GM12865 (cell line): ENCODE measurements around the gene CTNNBL1.

Experiments used
- DNase-seq: peaks from one replicate; pipeline ENCODE4 v3.0.0; 2010; ENCODE audit warnings: low read depth
- H3K4me3 ChIP-seq: 2 replicates; pipeline ENCODE4 v1.5.1; 2011; ENCODE audit warnings: mild to moderate bottlenecking, low read depth, low read length, control low read depth
- CTCF ChIP-seq: IDR thresholded peaks from 2 replicates; pipeline ENCODE4 v1.5.1; 2011; ENCODE audit warnings: low read length, control low read depth, low read depth, inconsistent platforms; ENCODE audit not compliant: insufficient read depth; ENCODE audit errors: missing control alignments

The CTNNBL1 gene

GRCh38 chr20:37760322-37760721, 66.5 kb downstream of the CTNNBL1 start:
- H3K4me3 ChIP-seq, result no peak overlapping the region
- DNase-seq, result no peak
- no peak for TF ChIP-seq CTCF

GRCh38 chr20:37762716-37763485, 69.1 kb downstream of the CTNNBL1 start:
- H3K4me3 ChIP-seq, result no peak overlapping the region
- no peak for DNase-seq
- TF ChIP-seq CTCF, result no peak

GRCh38 chr20:37764333-37764935, 70.6 kb downstream of the CTNNBL1 start:
- no peak for TF ChIP-seq CTCF
- DNase-seq, result no peak
- no peak overlapping the region for H3K4me3 ChIP-seq

GRCh38 chr20:37770908-37771307, 77.1 kb downstream of the CTNNBL1 start:
- no peak for TF ChIP-seq CTCF
- no peak overlapping the region for H3K4me3 ChIP-seq
- no peak for DNase-seq

GRCh38 chr20:37773291-37773826, 79.5 kb downstream of the CTNNBL1 start:
- H3K4me3 ChIP-seq, result no peak overlapping the region
- DNase-seq, result no peak
- TF ChIP-seq CTCF, result no peak

GRCh38 chr20:37774156-37774555, 80.3 kb downstream of the CTNNBL1 start:
- no peak for TF ChIP-seq CTCF
- H3K4me3 ChIP-seq, result no peak overlapping the region
- no peak for DNase-seq
